HepG2 (cell line): ENCODE results near the gene DAPL1. TPM values are rescaled to one million over a fixed set of nuclear protein-coding genes. Genes with fewer than 3 reads are reported as not detected.

Source experiments
- ATAC-seq: fragments of 200-7000 bp; cut with Tn5 transposase; 3 replicates; pipeline ENCODE4 v1.9.1; 2020; ENCODE audit warnings: mild to moderate bottlenecking, moderate library complexity
- BruUV-seq: library from RNA; stranded (reverse); fragments of 400-500 nt; replicated peaks from 2 replicates; lab custom pipeline; 2021; lab: Mats Ljungman, UMichigan
- CTCF ChIA-PET: fragments of 300-600 bp; formaldehyde crosslinking; extraction: SDS; loops from one replicate; lab custom pipeline; 2021; ENCODE audit warnings: low total read pairs, inconsistent platforms, low intra/inter-chr PET ratio; lab: Yijun Ruan, JAX
- POLR2A ChIA-PET: fragments of 350-600 bp; sonication (Branson Sonifier 250); formaldehyde crosslinking; loops from one replicate; lab custom pipeline; 2020; ENCODE audit warnings: antibody characterized with exemption, inconsistent platforms; lab: Yijun Ruan, JAX
- DNase-seq: peaks from one replicate; pipeline ENCODE4 v3.0.0-alpha.2; 2015; ENCODE audit warnings: low spot score
- FAIRE-seq: peaks from 3 replicates; lab custom pipeline; 2011; peaks lifted over from hg19 to GRCh38; lab: Jason Lieb, UNC
- H2AFZ ChIP-seq: one replicate; pipeline ENCODE4 v1.6.1; 2011; ENCODE audit warnings: low read length, inconsistent platforms
- H3K27ac ChIP-seq: fragments of 300-600 bp; 3 replicates; pipeline ENCODE4 v1.8.0; 2011; ENCODE audit warnings: mixed run types, mild to moderate bottlenecking, mixed read lengths, low read length, inconsistent platforms; ENCODE audit not compliant: insufficient read depth; ENCODE audit errors: extremely low read length
- H3K27me3 ChIP-seq, 2 experiments: fragments of 200-600 bp in 1 of 2; 2 replicates in 1 of 2; 3 replicates in 1 of 2; pipeline versions ENCODE4 v1.6.0 to v1.8.0; 2011; ENCODE audit warnings: low read length in 2 of 2, mild to moderate bottlenecking in 2 of 2, moderate library complexity in 2 of 2, inconsistent platforms in 1 of 2; ENCODE audit not compliant: insufficient read depth in 2 of 2, control insufficient read depth in 1 of 2
- H3K36me3 ChIP-seq, 2 experiments: fragments of 200-600 bp in 1 of 2; replicated peaks in 1 of 2; 2 replicates in 1 of 2; 3 replicates in 1 of 2; pipeline versions ENCODE4 v1.5.1 to v1.8.0; 2011; ENCODE audit warnings: low read length in 2 of 2, inconsistent platforms in 1 of 2; ENCODE audit not compliant: insufficient read depth in 2 of 2, control insufficient read depth in 1 of 2
- H3K4me1 ChIP-seq: 2 replicates; pipeline ENCODE4 v1.5.1; 2012; ENCODE audit warnings: low read length, inconsistent platforms; ENCODE audit not compliant: insufficient read depth
- H3K4me2 ChIP-seq: 2 replicates; pipeline ENCODE4 v1.6.0; 2011; ENCODE audit warnings: low read depth, low read length, inconsistent platforms
- H3K4me3 ChIP-seq, 3 experiments: fragments of 200-600 bp in 1 of 3; sonication (generic), shearing (Covaris generic) in 1 of 3; replicated peaks in 1 of 3; 2 replicates each; pipeline ENCODE4 v1.5.1; 2011 to 2016; ENCODE audit warnings: low read length in 3 of 3, inconsistent platforms in 2 of 3, low read depth in 2 of 3, mild to moderate bottlenecking in 2 of 3, control low read depth in 1 of 3, mixed read lengths in 1 of 3; ENCODE audit not compliant: insufficient read depth in 1 of 3
- H3K79me2 ChIP-seq: one replicate; pipeline ENCODE4 v1.6.1; 2011; ENCODE audit warnings: low read length, inconsistent platforms; ENCODE audit not compliant: insufficient read depth
- H3K9ac ChIP-seq: 2 replicates; pipeline ENCODE4 v1.6.0; 2011; ENCODE audit warnings: mild to moderate bottlenecking, low read depth, low read length, inconsistent platforms; ENCODE audit not compliant: insufficient read depth
- H3K9me3 ChIP-seq: 2 replicates; pipeline ENCODE4 v1.5.1; 2012; ENCODE audit warnings: mild to moderate bottlenecking, low read length
- H4K20me1 ChIP-seq: 2 replicates; pipeline ENCODE4 v1.6.0; 2011; ENCODE audit warnings: inconsistent platforms, mild to moderate bottlenecking, low read length, moderate library complexity; ENCODE audit not compliant: insufficient read depth
- CAMTA2 ChIP-seq: sonication (generic); formaldehyde crosslinking; IDR thresholded peaks from 2 replicates; pipeline ENCODE4 v1.4.0; 2020; ENCODE audit warnings: mild to moderate bottlenecking, missing genetic modification reagents, borderline replicate concordance
- FOXA3 ChIP-seq: IDR thresholded peaks from 2 replicates; pipeline ENCODE4 v1.6.1; 2016; ENCODE audit warnings: missing genetic modification reagents, missing compliant biosample characterization
- MIER3 ChIP-seq: IDR thresholded peaks from 2 replicates; pipeline ENCODE4 v1.6.1; 2016; ENCODE audit warnings: missing compliant biosample characterization, borderline replicate concordance
- MYNN ChIP-seq: sonication (generic); formaldehyde crosslinking; IDR thresholded peaks from 2 replicates; pipeline ENCODE4 v1.4.0; 2020; ENCODE audit warnings: mild to moderate bottlenecking, low read depth, missing genetic modification reagents
- PHF20 ChIP-seq: sonication (generic); formaldehyde crosslinking; IDR thresholded peaks from 2 replicates; pipeline ENCODE4 v1.5.0; 2020; ENCODE audit warnings: mild to moderate bottlenecking, missing genetic modification reagents
- ZNF224 ChIP-seq: sonication (generic); formaldehyde crosslinking; IDR thresholded peaks from 2 replicates; pipeline ENCODE4 v1.5.0; 2020; ENCODE audit warnings: mild to moderate bottlenecking, missing genetic modification reagents
- ZNF563 ChIP-seq: sonication (generic); formaldehyde crosslinking; IDR thresholded peaks from 2 replicates; pipeline ENCODE4 v1.8.0; 2022; ENCODE audit warnings: mild to moderate bottlenecking, moderate library complexity, missing genetic modification reagents
- ZNF713 ChIP-seq: sonication (generic); formaldehyde crosslinking; IDR thresholded peaks from 2 replicates; pipeline ENCODE4 v1.4.0; 2020; ENCODE audit warnings: mild to moderate bottlenecking, missing genetic modification reagents
- ZNF788 ChIP-seq: sonication (generic); formaldehyde crosslinking; IDR thresholded peaks from 2 replicates; pipeline ENCODE4 v1.5.0; 2020; ENCODE audit warnings: mild to moderate bottlenecking, missing genetic modification reagents, borderline replicate concordance
- whole genome bisulfite sequencing: methylation state at CpG from one replicate; pipeline ENCODE4 v1.1.6; 2017; ENCODE audit warnings: low lambda C conversion rate; 5-methylcytosine and 5-hydroxymethylcytosine counted together
- in situ Hi-C: cut with HindIII; loops from 2 replicates; pipeline ENCODE4 v1.10.0; 2017; ENCODE audit warnings: low pct_unique_long_range_greater_than_20kb; ENCODE audit not compliant: extremely low pct_ligation_motif_present
- intact Hi-C: fragments of 100-400 bp; cut with micrococcal nuclease; formaldehyde crosslinking; loops from one replicate; pipeline ENCODE4 v1.10.0; 2022; ENCODE audit not compliant: unreplicated experiment
- polyA plus RNA-seq, 8 experiments: library from polyadenylated mRNA; depleted of rRNA in 3 of 8; stranded (reverse) in 7 of 8; unstranded in 1 of 8; fragments of >200 nt; fragmentation: Illumina TruSeq in 4 of 8; extraction: Trizol in 4 of 8; gene quantifications; 2 replicates each; pipeline versions ENCODE4 v1.2.1 to v1.2.3, GENCODE V29; 2011 to 2016; ENCODE audit warnings: low read depth in 4 of 8, missing spikeins in 1 of 8, mixed read lengths in 1 of 8; ENCODE audit not compliant: insufficient read depth in 1 of 8
- total RNA-seq, 5 experiments: library from RNA; depleted of rRNA; stranded (reverse); fragments of >200 nt; fragmentation: Illumina TruSeq; extraction: Trizol; gene quantifications; 2 replicates each; pipeline ENCODE4 v1.2.3, GENCODE V29; 2016; ENCODE audit warnings: low read depth in 1 of 5
- TF ChIP-seq, protein P1 (sequence below): sonication (generic); formaldehyde crosslinking; IDR thresholded peaks from 2 replicates; pipeline ENCODE4 v1.8.1; 2023; ENCODE audit warnings: mild to moderate bottlenecking, missing genetic modification reagents, borderline replicate concordance
- TF ChIP-seq, protein P2 (sequence below): conservative IDR thresholded peaks from 2 replicates; pipeline ENCODE4 v1.6.1; 2018; ENCODE audit warnings: missing genetic modification reagents

Gene DAPL1
- total and polyA plus RNA-seq, 2 of the 13 experiments (the other 11 are each of a cell fraction or from before 2014, with no cell fraction given) = not detected

DNA sequence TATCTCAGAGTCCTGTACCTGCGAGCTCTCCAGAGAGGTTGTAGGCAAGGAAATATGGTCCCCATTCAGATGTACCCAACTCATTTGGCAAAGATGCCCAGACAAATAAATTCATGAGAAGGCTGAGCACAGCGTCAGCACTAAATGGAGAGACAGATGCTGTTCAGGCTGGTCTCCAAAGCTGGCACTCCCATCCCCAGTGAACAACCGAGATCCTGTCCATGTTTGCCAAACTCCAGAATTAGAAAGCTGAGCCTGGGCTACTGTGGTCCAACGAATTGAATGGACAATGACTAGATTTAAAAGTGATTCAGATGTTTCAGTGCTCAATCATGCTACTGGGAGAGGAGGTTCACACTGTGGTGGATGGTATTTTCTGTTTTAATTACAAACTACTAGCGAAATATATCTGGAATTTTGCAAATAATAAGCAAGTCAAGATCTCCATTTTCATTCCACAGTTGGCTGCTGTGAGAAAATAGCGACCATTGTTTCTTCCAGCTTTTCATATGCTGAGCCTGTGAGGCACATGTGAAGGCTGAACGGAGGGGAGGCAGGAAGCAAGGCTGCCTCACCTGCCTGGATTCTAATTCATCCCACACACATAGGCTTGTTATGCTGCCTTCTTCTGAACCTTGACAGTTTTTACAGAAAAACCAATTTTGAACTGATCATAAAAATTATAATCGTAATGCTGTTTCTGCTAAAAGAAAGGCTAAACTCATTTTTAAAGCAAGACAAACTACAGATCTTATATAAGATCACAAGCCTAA, 22.6 kb upstream of the DAPL1 start:
- H3K9me3 ChIP-seq = no peaks in the 10 kb centered on the region
- ChIA-PET CTCF (no interaction called here), POLR2A (no interaction called here)
- 11% methylated on average over 8 of the region's 8 CpGs for WGBS
- H3K27me3 ChIP-seq = peaks cover 0 to 10% of the 10 kb centered on the region in 2 experiments; a peak in 3 of 5 replicates
- H3K27ac ChIP-seq = no peak overlapping the region
- no peak for DNase-seq
- no peaks in the 10 kb centered on the region for H3K79me2 ChIP-seq
- H2AFZ ChIP-seq = no peak overlapping the region
- no peak for FAIRE-seq
- no peak overlapping the region for H3K4me3 ChIP-seq
- no TSS peak for BruUV-seq
- H4K20me1 ChIP-seq = no peaks in the 10 kb centered on the region
- H3K36me3 ChIP-seq = no peaks in the 10 kb centered on the region
- TF ChIP-seq ZNF713 (CRISPR knock-in tag) = no peak
- TF ChIP-seq, protein P1, sequence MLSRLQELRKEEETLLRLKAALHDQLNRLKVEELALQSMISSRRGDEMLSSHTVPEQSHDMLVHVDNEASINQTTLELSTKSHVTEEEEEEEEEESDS (CRISPR knock-in tag) = no peak
- TF ChIP-seq FOXA3 (CRISPR knock-in tag) = no peak
- no peak overlapping the region for H3K9ac ChIP-seq
- intact Hi-C loops (no loop called here), in situ Hi-C loops (no loop called here)
- no peak for ATAC-seq
- no peaks in the 10 kb centered on the region for H3K4me1 ChIP-seq
- no peak overlapping the region for H3K4me2 ChIP-seq

DNA sequence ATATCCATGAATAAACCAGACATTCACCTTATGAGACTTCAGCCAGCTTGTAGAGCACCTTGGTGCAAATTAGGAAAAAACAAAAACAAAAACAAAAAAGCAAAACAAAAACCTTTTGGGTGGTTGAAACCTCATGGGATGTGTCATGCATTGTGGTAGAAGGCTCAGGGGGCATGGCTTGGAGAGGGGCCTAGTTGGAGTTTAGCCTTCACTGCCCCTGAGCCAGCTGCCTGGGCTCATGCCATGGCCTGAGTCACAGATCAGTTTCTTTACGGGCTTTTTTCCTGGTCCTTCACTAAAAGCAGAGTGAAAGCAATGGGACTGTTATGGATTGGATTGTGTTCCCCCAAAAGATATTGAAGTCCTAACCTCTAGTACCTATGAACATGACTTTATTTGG, 22.0 kb upstream of the DAPL1 start:
- Histone ChIP-seq H3K4me1 (no peaks in the 10 kb centered on the region), H3K36me3 (no peaks in the 10 kb centered on the region), H3K27ac (no peak overlapping the region), H3K4me2 (no peak overlapping the region), H3K9ac (no peak overlapping the region), H4K20me1 (no peaks in the 10 kb centered on the region), H3K79me2 (no peaks in the 10 kb centered on the region), H2AFZ (no peak overlapping the region), H3K27me3 (peaks cover 0 to 10% of the 10 kb centered on the region in 2 experiments; a peak in 3 of 5 replicates), H3K4me3 (no peak overlapping the region), H3K9me3 (no peaks in the 10 kb centered on the region)
- CTCF ChIA-PET = no interaction called here
- no peak for FAIRE-seq
- DNase-seq = no peak
- no peak for ATAC-seq
- in situ Hi-C loops = no loop called here
- intact Hi-C loops = no loop called here
- POLR2A ChIA-PET = no interaction called here
- BruUV-seq = no TSS peak
- 81% methylated on average over 1 of the region's 1 CpG for WGBS
- TF ChIP-seq MIER3 (CRISPR knock-in tag) (no peak), CAMTA2 (CRISPR knock-in tag) (no peak), MYNN (CRISPR knock-in tag) (no peak), ZNF224 (CRISPR knock-in tag) (no peak), ZNF563 (CRISPR knock-in tag) (no peak), PHF20 (no peak), ZNF788 (CRISPR knock-in tag) (no peak)
- TF ChIP-seq, protein P2, sequence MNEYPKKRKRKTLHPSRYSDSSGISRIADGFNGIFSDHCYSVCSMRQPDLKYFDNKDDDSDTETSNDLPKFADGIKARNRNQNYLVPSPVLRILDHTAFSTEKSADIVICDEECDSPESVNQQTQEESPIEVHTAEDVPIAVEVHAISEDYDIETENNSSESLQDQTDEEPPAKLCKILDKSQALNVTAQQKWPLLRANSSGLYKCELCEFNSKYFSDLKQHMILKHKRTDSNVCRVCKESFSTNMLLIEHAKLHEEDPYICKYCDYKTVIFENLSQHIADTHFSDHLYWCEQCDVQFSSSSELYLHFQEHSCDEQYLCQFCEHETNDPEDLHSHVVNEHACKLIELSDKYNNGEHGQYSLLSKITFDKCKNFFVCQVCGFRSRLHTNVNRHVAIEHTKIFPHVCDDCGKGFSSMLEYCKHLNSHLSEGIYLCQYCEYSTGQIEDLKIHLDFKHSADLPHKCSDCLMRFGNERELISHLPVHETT = no peak
